HTERT RPE-1 (cell line): ENCODE data around the gene CNOT2.

Source experiments
- in situ Hi-C: fragments of 300-500 bp; cut with MboI; formaldehyde crosslinking; loops from 4 replicates; pipeline ENCODE4 v1.14.3; 2020; ENCODE audit warnings: low sequenced_read_pairs

Gene CNOT2

DNA sequence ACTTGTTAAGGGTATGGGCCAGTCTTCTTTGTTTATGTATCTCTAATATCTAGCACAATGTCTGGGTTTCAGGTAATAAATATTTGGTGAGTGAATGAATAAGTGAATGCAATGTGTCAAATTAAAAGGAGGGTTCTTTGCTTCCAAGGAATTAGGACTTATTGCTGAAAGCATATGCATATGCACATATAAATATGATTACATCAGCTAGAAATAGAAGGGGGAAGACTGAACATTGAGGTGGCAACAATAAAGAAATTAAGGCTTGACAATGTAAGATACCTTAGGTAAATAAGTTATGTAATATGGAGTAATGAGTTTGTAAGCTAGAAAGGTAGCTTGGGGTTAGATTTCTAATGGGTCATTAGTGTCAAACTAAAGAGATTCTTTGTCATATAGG lies 160.6 kb downstream of the CNOT2 start:
- in situ Hi-C loops, result no loop called here
